Subcutaneous abdominal adipose tissue (tissue), 5 donors: ENCODE data around the gene NUP188.
A peak's percentile ranks its signal among the peaks of the same experiment; 100 is the strongest.

Experiments used
- H3K27ac ChIP-seq: one replicate; pipeline ENCODE4 v1.7.0; 2013; ENCODE audit warnings: low read depth, mild to moderate bottlenecking, inconsistent platforms, low read length, moderate library complexity
- H3K27me3 ChIP-seq, 5 donors: one replicate each; pipeline ENCODE4 v1.7.0; 2013; ENCODE audit warnings: low read length in 5 of 5, inconsistent platforms in 1 of 5; ENCODE audit not compliant: control insufficient read depth in 5 of 5, insufficient read depth in 4 of 5
- H3K36me3 ChIP-seq, 5 donors: one replicate each; pipeline ENCODE4 v1.7.0; 2013; ENCODE audit warnings: low read length in 5 of 5; ENCODE audit not compliant: control insufficient read depth in 5 of 5, insufficient read depth in 5 of 5
- H3K4me1 ChIP-seq, 5 donors: one replicate each; pipeline ENCODE4 v1.7.0; 2013; ENCODE audit warnings: low read length in 5 of 5, mild to moderate bottlenecking in 3 of 5, moderate library complexity in 1 of 5; ENCODE audit not compliant: control insufficient read depth in 5 of 5, insufficient read depth in 5 of 5
- H3K4me3 ChIP-seq, 5 donors: one replicate each; pipeline ENCODE4 v1.7.0; 2013; ENCODE audit warnings: low read length in 5 of 5, low read depth in 1 of 5
- H3K9ac ChIP-seq, 5 donors: one replicate each; pipeline ENCODE4 v1.7.0; 2013; ENCODE audit warnings: low read length in 5 of 5, mild to moderate bottlenecking in 4 of 5, moderate library complexity in 3 of 5
- H3K9me3 ChIP-seq, 5 donors: one replicate each; pipeline ENCODE4 v1.7.0; 2013; ENCODE audit warnings: low read length in 5 of 5; ENCODE audit not compliant: control insufficient read depth in 5 of 5
- donor health status: healthy.
- donor health status: healthy.
- donor health status: healthy.
- donor health status: healthy.
- donor health status: healthy.

NUP188 gene

DNA sequence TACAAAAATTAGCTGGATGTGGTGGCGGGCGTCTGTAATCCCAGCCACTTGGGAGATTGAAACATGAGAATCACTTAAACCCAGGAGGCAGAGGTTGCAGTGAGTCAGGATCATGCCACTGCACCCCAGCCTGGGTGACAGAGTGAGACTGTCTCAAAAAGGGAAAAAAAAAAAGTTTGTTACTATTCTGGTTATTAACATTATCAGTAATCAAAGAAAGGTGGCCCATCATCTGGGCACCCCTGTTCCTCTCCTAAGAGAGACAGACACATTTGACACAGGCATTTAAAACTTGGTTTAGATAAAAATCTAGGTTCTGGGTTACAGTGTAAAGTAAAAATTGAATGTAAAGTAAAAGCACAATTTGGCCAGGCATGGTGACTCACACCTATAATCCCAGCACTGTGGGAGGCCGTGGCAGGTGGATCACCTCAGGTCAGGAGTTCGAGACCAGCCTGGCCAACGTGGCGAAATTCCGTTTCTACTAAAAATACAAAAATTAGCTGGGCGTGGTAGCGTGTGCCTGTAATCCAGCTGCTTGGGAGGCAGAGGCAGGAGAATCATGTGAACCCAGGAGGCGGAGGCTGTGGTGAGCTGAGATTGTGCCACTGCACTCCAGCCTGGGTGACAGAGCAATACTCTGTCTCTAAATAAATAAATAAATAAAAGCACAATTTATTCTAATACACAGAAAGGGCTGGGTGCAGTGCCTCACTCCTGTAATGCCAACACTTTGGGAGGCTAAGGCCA lies 43.5 kb upstream of the NUP188 start:
- peak overlapping the region; percentile 41 for H3K27ac ChIP-seq
- H3K4me1 ChIP-seq, result peaks cover 0 to 35% (median 11%) of the 10 kb centered on the region in 5 donors
- no peak overlapping the region for H3K4me3 ChIP-seq
- H3K27me3 ChIP-seq, result no peaks in the 10 kb centered on the region
- no peak overlapping the region for H3K9ac ChIP-seq
- H3K9me3 ChIP-seq, result no peaks in the 10 kb centered on the region
- H3K36me3 ChIP-seq, result peaks cover 0 to 36% (median 28%) of the 10 kb centered on the region in 5 donors

DNA sequence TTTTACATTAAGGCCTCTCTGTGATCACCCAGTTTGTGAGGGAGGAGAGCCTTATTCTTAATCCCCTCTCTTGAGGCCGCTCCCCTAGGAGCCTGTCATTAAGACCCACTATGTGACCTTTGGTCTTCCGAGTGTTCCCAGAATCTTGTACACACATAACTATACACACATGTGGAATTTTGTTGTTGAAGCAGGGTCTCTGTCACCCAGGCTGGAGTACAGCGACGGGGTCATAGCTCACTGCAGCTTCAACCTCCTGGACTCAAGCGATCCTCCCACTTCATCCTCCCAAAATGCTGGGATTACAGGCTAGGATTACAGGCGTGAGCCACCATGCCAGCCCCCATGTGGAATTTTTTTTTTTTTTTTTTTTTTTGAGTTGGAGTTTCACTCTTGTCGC lies 41.5 kb upstream of the NUP188 start:
- H3K4me1 ChIP-seq, result peaks cover 0 to 42% (median 20%) of the 10 kb centered on the region in 5 donors
- no peaks in the 10 kb centered on the region for H3K27me3 ChIP-seq
- no peak overlapping the region for H3K9ac ChIP-seq
- H3K4me3 ChIP-seq, result no peak overlapping the region
- peaks cover 0 to 48% (median 33%) of the 10 kb centered on the region in 5 donors for H3K36me3 ChIP-seq
- H3K27ac ChIP-seq, result no peak overlapping the region
- H3K9me3 ChIP-seq, result no peaks in the 10 kb centered on the region

DNA sequence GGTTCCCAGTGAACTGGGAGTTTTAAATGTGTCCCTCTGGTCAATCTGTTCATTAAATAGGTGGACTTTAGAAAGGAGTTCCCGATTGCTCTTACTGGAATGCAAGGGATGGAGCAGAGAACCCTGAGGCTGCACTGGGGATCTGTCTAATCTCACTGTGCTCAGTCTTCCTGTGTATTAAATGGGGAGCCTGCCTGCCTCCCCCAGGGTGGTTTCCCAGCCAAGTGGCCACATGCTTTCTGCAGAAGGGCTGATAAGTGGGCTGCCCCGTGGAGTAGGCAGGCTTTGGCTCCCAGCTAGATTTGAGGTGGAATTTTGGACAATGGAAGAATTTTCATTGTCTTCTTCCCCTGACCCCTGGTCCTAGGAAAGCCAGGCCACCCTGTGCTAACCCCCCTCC lies 40.8 kb upstream of the NUP188 start:
- Histone ChIP-seq H3K9me3 (no peaks in the 10 kb centered on the region), H3K4me3 (no peak overlapping the region), H3K27ac (no peak overlapping the region), H3K9ac (no peak overlapping the region), H3K27me3 (no peaks in the 10 kb centered on the region), H3K36me3 (peaks cover 0 to 48% (median 33%) of the 10 kb centered on the region in 5 donors), H3K4me1 (peaks cover 0 to 46% (median 28%) of the 10 kb centered on the region in 5 donors)

DNA sequence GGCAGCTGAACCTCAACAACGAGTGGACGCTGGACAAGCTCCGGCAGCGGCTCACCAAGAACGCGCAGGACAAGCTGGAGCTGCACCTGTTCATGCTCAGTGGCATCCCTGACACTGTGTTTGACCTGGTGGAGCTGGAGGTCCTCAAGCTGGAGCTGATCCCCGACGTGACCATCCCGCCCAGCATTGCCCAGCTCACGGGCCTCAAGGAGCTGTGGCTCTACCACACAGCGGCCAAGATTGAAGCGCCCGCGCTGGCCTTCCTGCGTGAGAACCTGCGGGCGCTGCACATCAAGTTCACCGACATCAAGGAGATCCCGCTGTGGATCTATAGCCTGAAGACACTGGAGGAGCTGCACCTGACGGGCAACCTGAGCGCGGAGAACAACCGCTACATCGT lies 39.1 kb upstream of the NUP188 start:
- no peak overlapping the region for H3K27ac ChIP-seq
- H3K27me3 ChIP-seq, result no peaks in the 10 kb centered on the region
- H3K4me1 ChIP-seq, result peaks cover 9 to 47% (median 43%) of the 10 kb centered on the region in 5 donors
- no peak overlapping the region for H3K4me3 ChIP-seq
- peaks cover 0 to 45% (median 32%) of the 10 kb centered on the region in 5 donors for H3K36me3 ChIP-seq
- no peaks in the 10 kb centered on the region for H3K9me3 ChIP-seq
- no peak overlapping the region for H3K9ac ChIP-seq

DNA sequence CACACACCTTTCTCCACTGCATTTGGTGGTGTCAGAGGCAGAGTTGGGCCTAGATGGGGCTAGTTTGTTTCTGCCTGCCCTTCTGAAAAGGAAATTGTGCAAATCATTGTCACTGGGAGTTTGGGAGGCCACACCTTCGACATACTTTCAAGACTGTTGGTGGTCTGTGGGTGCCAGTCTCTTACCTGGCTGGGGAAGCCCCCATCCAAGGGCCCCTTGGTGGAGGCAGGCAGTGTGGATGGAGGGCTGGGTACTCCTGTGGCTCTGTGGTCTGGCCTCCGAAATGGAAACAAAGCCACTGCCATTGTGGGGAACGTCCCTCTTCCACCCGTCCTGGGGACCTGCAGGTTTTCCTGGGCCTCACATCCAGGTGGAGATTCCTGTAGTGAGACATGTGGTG lies 37.6 kb upstream of the NUP188 start:
- peak overlapping the region; percentile 17 for H3K27ac ChIP-seq
- no peak overlapping the region for H3K4me3 ChIP-seq
- no peaks in the 10 kb centered on the region for H3K9me3 ChIP-seq
- peak overlapping the region in 1 of 5 donors; percentile 27 for H3K9ac ChIP-seq
- peaks cover 13 to 62% (median 58%) of the 10 kb centered on the region in 5 donors for H3K4me1 ChIP-seq
- H3K27me3 ChIP-seq, result no peaks in the 10 kb centered on the region
- peaks cover 0 to 49% (median 34%) of the 10 kb centered on the region in 5 donors for H3K36me3 ChIP-seq

DNA sequence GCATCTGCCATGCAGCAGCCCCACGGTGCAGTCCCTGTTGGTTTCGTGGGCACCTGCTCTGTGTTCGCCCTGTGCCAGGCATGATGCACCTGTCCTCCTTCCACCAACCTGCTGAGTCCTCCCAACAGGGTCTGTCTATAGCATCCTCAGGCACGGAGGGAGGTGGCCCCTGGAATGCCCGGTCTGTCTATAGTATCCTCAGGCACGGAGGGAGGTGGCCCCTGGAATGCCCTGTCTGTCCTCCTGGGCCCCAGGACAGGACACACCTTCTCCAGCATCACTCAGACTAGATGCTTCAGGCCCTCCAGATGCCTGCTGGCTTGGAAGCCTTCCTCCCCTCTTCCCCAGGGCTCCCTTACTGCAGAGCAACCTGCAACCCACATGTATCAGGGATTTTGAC lies 36.6 kb upstream of the NUP188 start:
- H3K9ac ChIP-seq, result no peak overlapping the region
- H3K36me3 ChIP-seq, result peaks cover 0 to 53% (median 34%) of the 10 kb centered on the region in 5 donors
- peak overlapping the region in 3 of 5 donors; percentile 0 to 17 (median 11) for H3K4me3 ChIP-seq
- H3K4me1 ChIP-seq, result peaks cover 15 to 72% (median 59%) of the 10 kb centered on the region in 5 donors
- H3K27me3 ChIP-seq, result no peaks in the 10 kb centered on the region
- H3K9me3 ChIP-seq, result no peaks in the 10 kb centered on the region
- H3K27ac ChIP-seq, result peak overlapping the region; percentile 73

DNA sequence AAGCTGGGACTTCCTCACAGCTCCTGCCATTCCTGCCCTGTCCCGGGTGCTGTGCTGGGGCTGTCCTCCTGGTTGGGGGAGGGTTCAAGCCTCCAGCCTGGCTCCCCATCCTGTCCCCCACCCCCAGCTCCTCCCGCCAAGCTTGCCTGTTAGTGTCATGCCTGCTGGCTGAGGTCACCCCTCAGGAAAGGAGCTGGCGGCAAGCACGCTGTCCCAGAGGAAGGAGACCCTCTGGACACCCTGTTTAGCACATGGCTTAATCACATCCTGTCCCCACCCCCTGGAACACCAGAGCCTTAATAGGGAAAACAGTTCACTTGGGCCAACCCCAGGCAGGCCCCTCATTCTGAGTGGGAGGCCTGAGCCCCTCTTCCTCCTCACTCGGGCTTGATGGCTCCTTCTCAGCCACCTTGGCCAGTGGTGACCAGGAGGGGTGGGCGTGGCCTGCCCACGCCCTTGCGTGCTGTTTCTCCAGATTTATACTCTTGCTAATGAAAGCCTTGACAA lies 35.9 kb upstream of the NUP188 start:
- Histone ChIP-seq H3K9me3 (no peaks in the 10 kb centered on the region), H3K9ac (peak overlapping the region in 2 of 5 donors; percentile 16 to 30), H3K36me3 (peaks cover 0 to 57% (median 34%) of the 10 kb centered on the region in 5 donors), H3K4me1 (peaks cover 21 to 77% (median 65%) of the 10 kb centered on the region in 5 donors), H3K27me3 (no peaks in the 10 kb centered on the region), H3K4me3 (peak overlapping the region in 4 of 5 donors; percentile 8 to 17 (median 12)), H3K27ac (peak overlapping the region; percentile 83)

DNA sequence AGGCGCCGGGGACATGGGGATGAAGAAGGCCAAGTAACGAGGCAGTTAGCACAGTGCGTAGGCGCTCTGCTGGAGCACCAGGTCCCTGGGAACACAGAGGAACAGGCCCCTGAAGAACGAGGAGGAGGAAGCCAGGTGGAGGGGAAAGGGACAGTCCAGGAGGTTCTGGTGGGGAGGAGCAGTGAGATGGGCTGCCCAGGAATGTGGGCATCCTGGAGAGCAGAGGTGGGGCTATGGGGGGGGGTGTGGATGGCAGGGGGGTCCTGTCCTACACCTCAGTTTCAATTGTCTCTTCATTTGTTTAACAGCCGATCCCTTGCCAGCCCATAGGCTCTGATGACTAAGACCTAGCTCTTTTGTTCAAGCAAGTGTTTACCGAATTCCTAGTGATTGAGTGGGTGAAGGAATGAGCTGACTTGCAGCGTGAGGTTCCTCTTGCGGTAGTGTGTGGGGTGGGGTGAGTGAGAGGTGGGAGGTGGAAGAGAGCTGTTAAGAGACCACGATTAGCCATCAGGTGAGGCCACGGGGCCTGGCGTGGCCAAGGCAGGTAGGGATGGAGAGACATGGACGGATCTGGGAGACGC lies 35.1 kb upstream of the NUP188 start:
- Histone ChIP-seq H3K27ac (peak overlapping the region; percentile 83), H3K36me3 (peaks cover 0 to 50% (median 30%) of the 10 kb centered on the region in 5 donors), H3K9me3 (no peaks in the 10 kb centered on the region), H3K27me3 (no peaks in the 10 kb centered on the region), H3K4me3 (peak overlapping the region in 1 of 5 donors; percentile 8), H3K9ac (peak overlapping the region in 2 of 5 donors; percentile 16 to 41), H3K4me1 (peaks cover 23 to 82% (median 73%) of the 10 kb centered on the region in 5 donors)

DNA sequence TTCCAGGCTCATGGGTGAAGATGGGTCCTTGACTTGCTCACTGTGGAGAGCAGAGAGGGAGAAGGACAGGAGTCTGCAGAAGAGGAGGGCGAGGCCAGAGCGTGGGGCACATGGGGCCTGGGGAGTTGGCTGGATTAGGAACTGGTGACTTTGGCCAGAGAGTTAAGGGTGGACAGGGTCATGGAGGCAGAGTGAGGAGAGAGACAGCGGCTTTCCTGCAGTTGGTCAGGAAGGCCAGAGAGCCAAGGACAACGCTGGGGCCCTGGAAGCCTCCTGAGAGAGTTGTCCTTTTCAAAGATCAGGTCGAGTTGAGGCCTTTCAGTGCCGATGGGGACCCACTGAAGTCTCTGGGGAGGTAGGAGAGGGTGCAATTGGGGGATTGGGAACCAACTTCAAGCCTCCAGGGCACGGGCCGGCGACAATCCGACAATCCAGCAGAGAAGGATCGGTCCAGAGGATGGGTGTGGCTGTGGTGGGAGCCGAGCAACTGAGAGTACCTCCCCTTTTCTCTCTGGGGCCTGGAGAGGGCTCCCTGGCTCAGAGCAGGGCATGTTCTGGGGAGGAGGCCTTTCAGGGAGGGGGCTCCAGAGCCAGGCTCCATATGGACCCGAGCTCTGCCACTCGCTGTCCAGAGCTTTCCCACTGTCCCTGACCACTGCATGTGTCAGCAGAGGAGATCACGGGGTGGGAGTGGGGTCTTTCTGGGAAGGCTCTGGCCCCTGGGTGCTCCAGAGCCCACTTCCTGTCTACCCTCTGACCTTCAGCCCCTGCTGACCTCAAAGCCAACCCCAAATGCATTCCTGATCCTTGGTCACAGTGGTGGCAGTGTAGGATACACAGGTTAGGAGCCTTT lies 34.2 kb upstream of the NUP188 start:
- Histone ChIP-seq H3K9me3 (no peaks in the 10 kb centered on the region), H3K27ac (peak overlapping the region; percentile 83), H3K4me1 (peaks cover 23 to 87% (median 77%) of the 10 kb centered on the region in 5 donors), H3K4me3 (peak overlapping the region in 2 of 5 donors; percentile 2 to 34), H3K27me3 (no peaks in the 10 kb centered on the region), H3K9ac (peak overlapping the region in 3 of 5 donors; percentile 7 to 35 (median 9)), H3K36me3 (peaks cover 0 to 46% (median 26%) of the 10 kb centered on the region in 5 donors)
